Transverse colon (tissue), 3 donors: ENCODE data around the gene ZNF366.

Experiments
- CTCF ChIP-seq, 5 experiments: fragments of 200-600 bp in 3 of 5; fragments of 450-650 bp in 2 of 5; sonication (generic) in 3 of 5; IDR thresholded peaks; 1 replicate in 2 of 5; 2 replicates in 3 of 5; pipeline ENCODE4 v1.5.1; 2016 to 2017; ENCODE audit warnings: antibody characterized with exemption in 5 of 5, inconsistent platforms in 3 of 5, mild to moderate bottlenecking in 2 of 5, moderate library complexity in 1 of 5
- POLR2A ChIP-seq: fragments of 450-650 bp; IDR thresholded peaks from one replicate; pipeline ENCODE4 v1.6.1; 2016; ENCODE audit warnings: antibody characterized with exemption, mild to moderate bottlenecking, moderate library complexity

- no peak for TF ChIP-seq POLR2A
- TF ChIP-seq CTCF (IDR thresholded peaks at IDR 0.05): no peak
Observed at GRCh38 chr5:72512593-72512860, 5.3 kb upstream of the ZNF366 start.
